DND-41 (cell line): ENCODE results near the gene ATP6V1C2.

Experiments used
- EZH2 ChIP-seq: IDR thresholded peaks from 3 replicates; pipeline ENCODE4 v1.6.1; 2012; ENCODE audit warnings: borderline replicate concordance, low read depth, mild to moderate bottlenecking, moderate library complexity, low read length, inconsistent platforms; ENCODE audit not compliant: severe bottlenecking
- TF ChIP-seq, protein P1 (sequence below): IDR thresholded peaks from 2 replicates; pipeline ENCODE4 v1.5.1; 2012; ENCODE audit warnings: borderline replicate concordance, low read length, moderate library complexity, mild to moderate bottlenecking; ENCODE audit not compliant: poor library complexity, severe bottlenecking; ENCODE audit errors: extremely low read depth

DNA sequence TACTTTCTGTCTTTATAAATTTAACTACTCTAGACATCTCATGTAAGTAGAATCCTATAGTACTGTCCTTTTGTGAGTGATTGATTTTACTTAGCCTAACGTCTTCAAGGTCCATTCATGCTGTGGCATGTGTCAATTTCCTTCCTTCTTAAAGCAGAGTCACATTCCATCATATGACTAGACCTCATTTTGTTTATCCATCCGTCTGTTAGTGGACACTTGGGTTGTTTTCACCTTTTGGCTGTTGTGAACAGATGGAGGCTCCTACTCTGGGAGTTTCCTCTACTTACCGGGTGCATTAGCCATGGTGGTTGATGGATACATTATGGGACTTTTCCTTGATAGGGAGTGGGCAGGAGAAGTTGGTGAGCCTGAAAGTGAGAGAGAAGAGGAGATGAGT lies 97.6 kb downstream of the ATP6V1C2 start:
- TF ChIP-seq, protein P1, sequence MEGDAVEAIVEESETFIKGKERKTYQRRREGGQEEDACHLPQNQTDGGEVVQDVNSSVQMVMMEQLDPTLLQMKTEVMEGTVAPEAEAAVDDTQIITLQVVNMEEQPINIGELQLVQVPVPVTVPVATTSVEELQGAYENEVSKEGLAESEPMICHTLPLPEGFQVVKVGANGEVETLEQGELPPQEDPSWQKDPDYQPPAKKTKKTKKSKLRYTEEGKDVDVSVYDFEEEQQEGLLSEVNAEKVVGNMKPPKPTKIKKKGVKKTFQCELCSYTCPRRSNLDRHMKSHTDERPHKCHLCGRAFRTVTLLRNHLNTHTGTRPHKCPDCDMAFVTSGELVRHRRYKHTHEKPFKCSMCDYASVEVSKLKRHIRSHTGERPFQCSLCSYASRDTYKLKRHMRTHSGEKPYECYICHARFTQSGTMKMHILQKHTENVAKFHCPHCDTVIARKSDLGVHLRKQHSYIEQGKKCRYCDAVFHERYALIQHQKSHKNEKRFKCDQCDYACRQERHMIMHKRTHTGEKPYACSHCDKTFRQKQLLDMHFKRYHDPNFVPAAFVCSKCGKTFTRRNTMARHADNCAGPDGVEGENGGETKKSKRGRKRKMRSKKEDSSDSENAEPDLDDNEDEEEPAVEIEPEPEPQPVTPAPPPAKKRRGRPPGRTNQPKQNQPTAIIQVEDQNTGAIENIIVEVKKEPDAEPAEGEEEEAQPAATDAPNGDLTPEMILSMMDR = no peak
- TF ChIP-seq EZH2 = no peak
